ENCODE data around the gene IFRD2. TPM values are rescaled to one million over a fixed set of nuclear protein-coding genes. Genes with fewer than 3 reads are reported as not detected.

The IFRD2 gene
- total and polyA plus RNA-seq, 2 of the 13 experiments (the other 11 are each of a cell fraction or from before 2014, with no cell fraction given) = 32.8 to 96.1 TPM

GRCh38 chr3:50324351-50325112 is 32.3 kb upstream of the IFRD2 start (continued):
- TF ChIP-seq KIAA2018 (CRISPR knock-in tag; IDR thresholded peaks at IDR 0.05; ENCODE audit: borderline replicate concordance) = no peak
- no peak for TF ChIP-seq NFIC (IDR thresholded peaks at IDR 0.05; ENCODE audit: low read length)
- peak; percentile 32 for TF ChIP-seq ZNF781 (CRISPR knock-in tag; IDR thresholded peaks at IDR 0.05; ENCODE audit: borderline replicate concordance, not compliant biosample characterization)
- TF ChIP-seq, protein P1, sequence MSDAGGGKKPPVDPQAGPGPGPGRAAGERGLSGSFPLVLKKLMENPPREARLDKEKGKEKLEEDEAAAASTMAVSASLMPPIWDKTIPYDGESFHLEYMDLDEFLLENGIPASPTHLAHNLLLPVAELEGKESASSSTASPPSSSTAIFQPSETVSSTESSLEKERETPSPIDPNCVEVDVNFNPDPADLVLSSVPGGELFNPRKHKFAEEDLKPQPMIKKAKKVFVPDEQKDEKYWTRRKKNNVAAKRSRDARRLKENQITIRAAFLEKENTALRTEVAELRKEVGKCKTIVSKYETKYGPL (CRISPR knock-in tag; IDR thresholded peaks at IDR 0.05) = no peak
- 0 out of 2 replicates have a peak, but pooled peaks have one; percentile 24 for TF ChIP-seq ZSCAN25 (CRISPR knock-in tag; IDR thresholded peaks at IDR 0.05)
- no peak for TF ChIP-seq NFKBIZ (CRISPR knock-in tag; IDR thresholded peaks at IDR 0.05)
- peak; percentile 75 for TF ChIP-seq ZFX (CRISPR knock-in tag; IDR thresholded peaks at IDR 0.05; ENCODE audit: low read depth)
- no peak for TF ChIP-seq ZNF713 (CRISPR knock-in tag; IDR thresholded peaks at IDR 0.05)
- peak; percentile 57; the same call in 1 of the 2 replicates for TF ChIP-seq THRA (CRISPR knock-in tag; IDR thresholded peaks at IDR 0.05; ENCODE audit: borderline replicate concordance)
- TF ChIP-seq ZNF75D (CRISPR knock-in tag; IDR thresholded peaks at IDR 0.05; ENCODE audit: borderline replicate concordance) = no peak
- no peak for TF ChIP-seq KLF9 (CRISPR knock-in tag; IDR thresholded peaks at IDR 0.05; ENCODE audit: low read depth)
- TF ChIP-seq, protein P2, sequence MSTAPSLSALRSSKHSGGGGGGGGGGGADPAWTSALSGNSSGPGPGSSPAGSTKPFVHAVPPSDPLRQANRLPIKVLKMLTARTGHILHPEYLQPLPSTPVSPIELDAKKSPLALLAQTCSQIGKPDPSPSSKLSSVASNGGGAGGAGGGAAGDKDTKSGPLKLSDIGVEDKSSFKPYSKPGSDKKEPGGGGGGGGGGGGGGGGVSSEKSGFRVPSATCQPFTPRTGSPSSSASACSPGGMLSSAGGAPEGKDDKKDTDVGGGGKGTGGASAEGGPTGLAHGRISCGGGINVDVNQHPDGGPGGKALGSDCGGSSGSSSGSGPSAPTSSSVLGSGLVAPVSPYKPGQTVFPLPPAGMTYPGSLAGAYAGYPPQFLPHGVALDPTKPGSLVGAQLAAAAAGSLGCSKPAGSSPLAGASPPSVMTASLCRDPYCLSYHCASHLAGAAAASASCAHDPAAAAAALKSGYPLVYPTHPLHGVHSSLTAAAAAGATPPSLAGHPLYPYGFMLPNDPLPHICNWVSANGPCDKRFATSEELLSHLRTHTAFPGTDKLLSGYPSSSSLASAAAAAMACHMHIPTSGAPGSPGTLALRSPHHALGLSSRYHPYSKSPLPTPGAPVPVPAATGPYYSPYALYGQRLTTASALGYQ (CRISPR knock-in tag; IDR thresholded peaks at IDR 0.05) = no peak
- no peak for TF ChIP-seq SOX13 (IDR thresholded peaks at IDR 0.05)
- TF ChIP-seq SOX13 (CRISPR knock-in tag; conservative IDR thresholded peaks at IDR 0.05 in 1 of 2, IDR thresholded peaks at IDR 0.05 in 1 of 2) = no peak
- TF ChIP-seq FOSL1 (CRISPR knock-in tag; IDR thresholded peaks at IDR 0.05; ENCODE audit: borderline replicate concordance) = no peak

Measured in HepG2 (cell line).